H1 (cell line): Measurements from ENCODE around the gene CAPN11. TPM values are rescaled to one million over a fixed set of nuclear protein-coding genes. Genes with fewer than 3 reads are reported as not detected.

Experiments used
- CTCF ChIA-PET: fragments of 300-600 bp; sonication (Branson Sonifier 250); formaldehyde crosslinking; loops from one replicate; lab custom pipeline; 2021; ENCODE audit not compliant: partially characterized antibody; lab: Charles Lee
- POLR2A ChIA-PET: fragments of 300-600 bp; sonication (Branson Sonifier 250); formaldehyde crosslinking; loops from one replicate; lab custom pipeline; 2021; ENCODE audit warnings: inconsistent platforms; ENCODE audit not compliant: partially characterized antibody; lab: Charles Lee
- DNase-seq, 2 experiments: peaks; one replicate each; pipeline versions ENCODE4 v3.0.0 to v3.0.0-alpha.2; 2010 to 2022; ENCODE audit warnings: low spot score in 2 of 2, low read depth in 1 of 2, mixed read lengths in 1 of 2
- FAIRE-seq: peaks from 2 replicates; lab custom pipeline; 2011; peaks lifted over from hg19 to GRCh38; lab: Jason Lieb, UNC
- H2AFZ ChIP-seq: 2 replicates; pipeline ENCODE4 v1.8.1; 2012; ENCODE audit warnings: low read length, inconsistent platforms
- H2AK5ac ChIP-seq: 2 replicates; pipeline ENCODE4 v1.6.1; 2013; ENCODE audit warnings: low read depth, low read length
- H2BK120ac ChIP-seq: replicated peaks from 2 replicates; pipeline ENCODE3; 2013; ENCODE audit warnings: low read depth, low read length, inconsistent platforms
- H2BK12ac ChIP-seq: 2 replicates; pipeline ENCODE4 v1.6.1; 2013; ENCODE audit warnings: low read depth, low read length
- H2BK15ac ChIP-seq: 2 replicates; pipeline ENCODE4 v1.6.1; 2013; ENCODE audit warnings: low read length
- H2BK20ac ChIP-seq: 2 replicates; pipeline ENCODE4 v1.6.1; 2013; ENCODE audit warnings: low read length
- H2BK5ac ChIP-seq: 2 replicates; pipeline ENCODE4 v1.6.1; 2013; ENCODE audit warnings: low read depth, low read length
- H3K14ac ChIP-seq: 2 replicates; pipeline ENCODE4 v1.6.1; 2013; ENCODE audit warnings: inconsistent platforms; ENCODE audit not compliant: insufficient read length
- H3K18ac ChIP-seq: 2 replicates; pipeline ENCODE4 v1.6.1; 2013; ENCODE audit warnings: low read length; ENCODE audit errors: extremely low read depth
- H3K23ac ChIP-seq: 2 replicates; pipeline ENCODE4 v1.6.1; 2013; ENCODE audit warnings: inconsistent platforms; ENCODE audit not compliant: insufficient read length
- H3K23me2 ChIP-seq: 2 replicates; pipeline ENCODE4 v1.6.1; 2013; ENCODE audit warnings: low read depth, low read length
- H3K27ac ChIP-seq: 2 replicates; pipeline ENCODE4 v1.6.1; 2011; ENCODE audit warnings: low read depth, low read length, inconsistent platforms
- H3K27me3 ChIP-seq, 4 experiments: replicated peaks in 1 of 4; 1 replicate in 1 of 4; 2 replicates in 3 of 4; pipeline versions ENCODE4 v1.6.1 to v1.8.1; 2011 to 2013; ENCODE audit warnings: low read length in 3 of 4, mild to moderate bottlenecking in 3 of 4, inconsistent platforms in 2 of 4, mixed read lengths in 2 of 4, moderate library complexity in 1 of 4; ENCODE audit not compliant: control insufficient read depth in 3 of 4, insufficient read depth in 3 of 4; ENCODE audit errors: extremely low read depth in 1 of 4
- H3K36me3 ChIP-seq, 4 experiments: 2 replicates each; pipeline versions ENCODE4 v1.6.1 to v1.8.1; 2011 to 2013; ENCODE audit warnings: mild to moderate bottlenecking in 4 of 4, low read length in 3 of 4, moderate library complexity in 2 of 4, control low read depth in 1 of 4, inconsistent platforms in 1 of 4; ENCODE audit not compliant: insufficient read depth in 4 of 4, control insufficient read depth in 2 of 4
- H3K4ac ChIP-seq: replicated peaks from 2 replicates; pipeline ENCODE3; 2013; ENCODE audit warnings: low read length, low read depth, mixed read lengths, inconsistent platforms; ENCODE audit not compliant: insufficient read length
- H3K4me1 ChIP-seq, 4 experiments: replicated peaks in 1 of 4; 1 replicate in 1 of 4; 2 replicates in 3 of 4; pipeline versions ENCODE4 v1.6.1 to v1.8.1; 2011 to 2013; ENCODE audit warnings: low read length in 3 of 4, inconsistent platforms in 2 of 4, mixed read lengths in 1 of 4; ENCODE audit not compliant: insufficient read depth in 4 of 4, control insufficient read depth in 3 of 4
- H3K4me2 ChIP-seq, 2 experiments: 2 replicates each; pipeline versions ENCODE4 v1.6.1 to v1.8.1; 2011 to 2013; ENCODE audit warnings: low read depth in 2 of 2, low read length in 2 of 2, control low read depth in 1 of 2, inconsistent platforms in 1 of 2, mild to moderate bottlenecking in 1 of 2; ENCODE audit not compliant: insufficient read depth in 1 of 2
- H3K4me3 ChIP-seq, 4 experiments: fragments of 200-600, 300-600 bp in 1 of 4; sonication (generic), shearing (Covaris generic), sonication (Bioruptor Twin) in 1 of 4; 2 replicates each; pipeline versions ENCODE4 v1.5.1 to v1.8.1; 2011 to 2016; ENCODE audit warnings: low read length in 4 of 4, low read depth in 3 of 4, control low read depth in 2 of 4, inconsistent platforms in 2 of 4, mild to moderate bottlenecking in 2 of 4, mixed read lengths in 1 of 4, moderate library complexity in 1 of 4; ENCODE audit not compliant: insufficient read depth in 2 of 4; ENCODE audit errors: extremely low read depth in 1 of 4
- H3K56ac ChIP-seq: replicated peaks from 2 replicates; pipeline ENCODE3; 2013; ENCODE audit warnings: low read depth, mild to moderate bottlenecking, mixed read lengths, low read length, inconsistent platforms; ENCODE audit not compliant: insufficient read length
- H3K79me1 ChIP-seq: 2 replicates; pipeline ENCODE4 v1.6.1; 2013; ENCODE audit warnings: low read depth, low read length, control low read depth
- H3K79me2 ChIP-seq, 2 experiments: 2 replicates each; pipeline versions ENCODE4 v1.6.1 to v1.8.1; 2012 to 2013; ENCODE audit warnings: low read length in 2 of 2, mild to moderate bottlenecking in 2 of 2, inconsistent platforms in 1 of 2; ENCODE audit not compliant: insufficient read depth in 2 of 2, control insufficient read depth in 1 of 2
- H3K9ac ChIP-seq, 4 experiments: replicated peaks in 1 of 4; 1 replicate in 1 of 4; 2 replicates in 3 of 4; pipeline versions ENCODE4 v1.6.1 to v1.8.1; 2011 to 2013; ENCODE audit warnings: low read depth in 3 of 4, low read length in 3 of 4, control low read depth in 2 of 4, mild to moderate bottlenecking in 2 of 4, moderate library complexity in 2 of 4, inconsistent platforms in 1 of 4; ENCODE audit errors: extremely low read depth in 1 of 4
- H3K9me3 ChIP-seq, 2 experiments: 2 replicates each; pipeline versions ENCODE4 v1.6.1 to v1.8.1; 2012 to 2013; ENCODE audit warnings: mild to moderate bottlenecking in 2 of 2, moderate library complexity in 2 of 2, control low read depth in 1 of 2, inconsistent platforms in 1 of 2, low read depth in 1 of 2, low read length in 1 of 2, mixed read lengths in 1 of 2; ENCODE audit not compliant: insufficient read depth in 2 of 2
- H4K20me1 ChIP-seq, 2 experiments: replicated peaks in 1 of 2; 2 replicates each; pipeline versions ENCODE3 to v1.8.1; 2011 to 2013; ENCODE audit warnings: inconsistent platforms in 2 of 2, low read length in 2 of 2, mild to moderate bottlenecking in 1 of 2; ENCODE audit not compliant: insufficient read depth in 2 of 2, control insufficient read depth in 1 of 2
- H4K5ac ChIP-seq: 2 replicates; pipeline ENCODE4 v1.6.1; 2013; ENCODE audit warnings: low read length, low read depth, mixed read lengths, inconsistent platforms; ENCODE audit not compliant: insufficient read length
- H4K8ac ChIP-seq: 2 replicates; pipeline ENCODE4 v1.8.0; 2013; ENCODE audit warnings: mild to moderate bottlenecking, moderate library complexity, low read length, inconsistent platforms; ENCODE audit not compliant: insufficient read depth; ENCODE audit errors: extremely low read depth
- H4K91ac ChIP-seq: replicated peaks from 2 replicates; pipeline ENCODE3; 2013; ENCODE audit warnings: low read length, mixed read lengths, inconsistent platforms; ENCODE audit not compliant: insufficient read length
- BACH1 ChIP-seq: IDR thresholded peaks from 2 replicates; pipeline ENCODE4 v1.6.1; 2012; ENCODE audit warnings: low read length, improper control_type of control experiment
- BRCA1 ChIP-seq: IDR thresholded peaks from 2 replicates; pipeline ENCODE4 v1.6.1; 2012; ENCODE audit warnings: low read depth, low read length, improper control_type of control experiment
- CEBPB ChIP-seq: IDR thresholded peaks from 2 replicates; pipeline ENCODE4 v1.6.1; 2012; ENCODE audit warnings: low read depth, low read length
- EP300 ChIP-seq, 2 experiments: IDR thresholded peaks; 1 replicate in 1 of 2; 2 replicates in 1 of 2; pipeline ENCODE4 v1.6.1; 2011 to 2012; ENCODE audit warnings: low read depth in 2 of 2, low read length in 2 of 2, mild to moderate bottlenecking in 2 of 2, borderline replicate concordance in 1 of 2, inconsistent platforms in 1 of 2, moderate library complexity in 1 of 2
- KDM4A ChIP-seq: IDR thresholded peaks from one replicate; pipeline ENCODE4 v1.7.1; 2012; ENCODE audit warnings: low read depth, mild to moderate bottlenecking, moderate library complexity, low read length, inconsistent platforms; ENCODE audit not compliant: severe bottlenecking
- POLR2A ChIP-seq, 2 experiments: IDR thresholded peaks; 1 replicate in 1 of 2; 2 replicates in 1 of 2; pipeline ENCODE4 v1.6.1; 2011; ENCODE audit warnings: low read depth in 2 of 2, low read length in 2 of 2, mild to moderate bottlenecking in 2 of 2; ENCODE audit errors: control extremely low read depth in 1 of 2
- SIN3A ChIP-seq, 2 experiments: IDR thresholded peaks in 1 of 2; conservative IDR thresholded peaks in 1 of 2; 2 replicates each; pipeline ENCODE4 v1.6.1; 2011 to 2012; ENCODE audit warnings: low read length in 2 of 2, improper control_type of control experiment in 1 of 2, low read depth in 1 of 2, mild to moderate bottlenecking in 1 of 2
- SP2 ChIP-seq: IDR thresholded peaks from 2 replicates; pipeline ENCODE4 v1.6.1; 2012; ENCODE audit warnings: mild to moderate bottlenecking, low read length, inconsistent platforms
- SP4 ChIP-seq: IDR thresholded peaks from 2 replicates; pipeline ENCODE4 v1.6.1; 2012; ENCODE audit warnings: low read length, inconsistent platforms
- SRF ChIP-seq: IDR thresholded peaks from 2 replicates; pipeline ENCODE4 v1.6.1; 2011; ENCODE audit warnings: mild to moderate bottlenecking, low read depth, low read length, moderate library complexity
- TAF1 ChIP-seq: IDR thresholded peaks from 2 replicates; pipeline ENCODE4 v1.6.1; 2011; ENCODE audit warnings: mild to moderate bottlenecking, low read depth, low read length
- TCF12 ChIP-seq: IDR thresholded peaks from 2 replicates; pipeline ENCODE4 v1.6.1; 2011; ENCODE audit warnings: low read depth, mild to moderate bottlenecking, low read length
- WGBS, 2 experiments: shearing (Covaris generic) in 1 of 2; methylation state at CpG; one replicate each; pipeline versions ENCODE4 v1.1.6 to v1.1.7; 2013 to 2015; ENCODE audit warnings: low lambda C conversion rate in 2 of 2, mixed read lengths in 2 of 2, inconsistent platforms in 1 of 2, low coverage in 1 of 2, missing lambda C conversion rate in 1 of 2; ENCODE audit not compliant: insufficient replicate concordance in 2 of 2, insufficient coverage in 1 of 2, insufficient read length in 1 of 2; ENCODE audit errors: extremely low coverage in 1 of 2, missing lambda C conversion rate in 1 of 2; 5-methylcytosine and 5-hydroxymethylcytosine counted together
- polyA plus RNA-seq, 7 experiments: library from polyadenylated mRNA; depleted of rRNA in 3 of 7; stranded (reverse) in 5 of 7; unstranded in 2 of 7; fragments of >200 nt in 5 of 7; fragments of 200-250 nt in 2 of 7; gene quantifications; 1 replicate in 5 of 7; 2 replicates in 1 of 7; 4 replicates in 1 of 7; pipeline versions ENCODE4 v1.2.1 to v1.2.3, GENCODE V29; 2011 to 2013; ENCODE audit warnings: missing spikeins in 2 of 7, mixed read lengths in 2 of 7
- total RNA-seq: library from RNA; stranded (reverse); fragmentation: NEBNext Ultra II Directional; extraction: Animal tissue kit (Norgen Biotek cat#: 25700); gene quantifications from 2 replicates; pipeline ENCODE4 v1.2.1, GENCODE V29; 2021
- TF ChIP-seq, protein P1 (sequence below): IDR thresholded peaks from 2 replicates; pipeline ENCODE4 v1.6.1; 2011; ENCODE audit warnings: low read length, improper control_type of control experiment

CAPN11 gene
- total and polyA plus RNA-seq, 2 of the 8 experiments (the other 6 are each of a cell fraction or from before 2014, with no cell fraction given): 0.95 to 0.97 TPM

DNA sequence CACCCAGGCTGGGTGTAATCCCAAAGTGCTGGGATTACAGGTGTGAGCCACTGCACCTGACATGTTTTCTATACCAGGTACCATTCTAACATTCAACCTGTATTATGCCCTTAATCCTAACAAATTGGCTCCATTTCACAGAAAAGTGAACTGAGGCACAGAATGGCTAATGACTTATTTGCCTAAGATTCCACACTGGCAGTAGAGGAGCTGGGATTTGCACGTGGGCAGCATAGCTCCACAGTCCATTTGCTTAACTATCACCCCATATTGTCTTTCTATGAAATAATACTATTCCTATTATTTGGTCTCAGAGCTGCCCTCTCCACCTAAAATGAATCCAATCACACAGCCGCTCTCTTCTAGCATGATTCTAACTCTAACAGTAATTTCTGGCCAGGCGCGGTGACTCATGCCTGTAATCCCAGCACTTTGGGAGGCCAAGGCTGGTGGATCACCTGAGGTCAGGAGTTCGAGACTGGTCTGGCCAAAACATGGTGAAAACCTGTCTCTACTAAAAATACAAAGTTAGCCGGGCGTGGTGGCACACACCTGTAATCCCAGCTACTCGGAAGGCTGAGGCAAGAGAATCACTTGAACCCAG lies 34.8 kb downstream of the CAPN11 start:
- no peaks in the 10 kb centered on the region for H3K9me3 ChIP-seq
- 94% methylated on average over 8 of the region's 8 CpGs; no CpG with 5 or more reads in 1 of the 2 experiments for whole genome bisulfite sequencing, 2 experiments
- H3K4me2 ChIP-seq: no peak overlapping the region
- no peak overlapping the region for H3K14ac ChIP-seq
- H3K23me2 ChIP-seq: peaks cover 3% of the 10 kb centered on the region; the same call in 1 of the 2 replicates
- no peak overlapping the region for H2BK20ac ChIP-seq
- no peak overlapping the region for H4K91ac ChIP-seq
- H4K5ac ChIP-seq: no peak overlapping the region
- FAIRE-seq: no peak
- H4K8ac ChIP-seq: no peak overlapping the region
- H3K27me3 ChIP-seq: no peaks in the 10 kb centered on the region; a peak in 1 of 7 replicates
- no peak overlapping the region for H2BK5ac ChIP-seq
- H3K9ac ChIP-seq: no peak overlapping the region
- no peaks in the 10 kb centered on the region for H3K36me3 ChIP-seq
- H3K79me1 ChIP-seq: no peaks in the 10 kb centered on the region
- no peak overlapping the region for H2BK120ac ChIP-seq
- H3K27ac ChIP-seq: no peak overlapping the region
- no peak overlapping the region for H3K4ac ChIP-seq
- H3K4me3 ChIP-seq: no peak overlapping the region
- H2BK15ac ChIP-seq: no peak overlapping the region
- no peak overlapping the region for H2AFZ ChIP-seq
- H3K56ac ChIP-seq: no peak overlapping the region
- no peak for DNase-seq
- no peak overlapping the region for H2BK12ac ChIP-seq
- no peaks in the 10 kb centered on the region for H3K79me2 ChIP-seq
- H3K23ac ChIP-seq: no peak overlapping the region
- no peak overlapping the region for H2AK5ac ChIP-seq
- ChIA-PET CTCF (interaction anchor here (0.6 to 4.1 kb wide), 7 partner anchors 9 to 111 kb away, joined by 3 to 21 read pairs (median 7); no protein-coding TSS in a partner anchor), POLR2A (interaction anchor here (0.9 to 3.2 kb wide), 10 partner anchors 8 to 53 kb away, joined by 3 to 26 read pairs (median 7); partner anchors contain the start of genes HSP90AB1 and SLC29A1)
- no peak overlapping the region for H3K18ac ChIP-seq
- no peaks in the 10 kb centered on the region for H4K20me1 ChIP-seq
- peaks cover 4 to 8% (median 4%) of the 10 kb centered on the region in 4 experiments; a peak in 6 of 7 replicates for H3K4me1 ChIP-seq
- TF ChIP-seq TAF1: no peak
- TF ChIP-seq BACH1: no peak
- no peak for TF ChIP-seq CEBPB
- no peak for TF ChIP-seq KDM4A
- no peak for TF ChIP-seq EP300 (IDR thresholded peaks at IDR 0.05; ENCODE audit: borderline replicate concordance in 1 of 2, low read depth in 2 of 2, low read length in 2 of 2)
- TF ChIP-seq SIN3A (conservative IDR thresholded peaks at IDR 0.05 in 1 of 2, IDR thresholded peaks at IDR 0.05 in 1 of 2; ENCODE audit: low read depth in 1 of 2, low read length in 2 of 2): no peak
- TF ChIP-seq, protein P1, sequence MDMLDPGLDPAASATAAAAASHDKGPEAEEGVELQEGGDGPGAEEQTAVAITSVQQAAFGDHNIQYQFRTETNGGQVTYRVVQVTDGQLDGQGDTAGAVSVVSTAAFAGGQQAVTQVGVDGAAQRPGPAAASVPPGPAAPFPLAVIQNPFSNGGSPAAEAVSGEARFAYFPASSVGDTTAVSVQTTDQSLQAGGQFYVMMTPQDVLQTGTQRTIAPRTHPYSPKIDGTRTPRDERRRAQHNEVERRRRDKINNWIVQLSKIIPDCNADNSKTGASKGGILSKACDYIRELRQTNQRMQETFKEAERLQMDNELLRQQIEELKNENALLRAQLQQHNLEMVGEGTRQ: no peak
- no peak for TF ChIP-seq BRCA1
- no peak for TF ChIP-seq SRF
- no peak for TF ChIP-seq SP4
- no peak for TF ChIP-seq SP2
- TF ChIP-seq POLR2A (IDR thresholded peaks at IDR 0.05; ENCODE audit: control extremely low read depth in 1 of 2, low read depth in 2 of 2, low read length in 2 of 2): no peak
- TF ChIP-seq TCF12: no peak
